ENCODE results near the gene SMPX.

The SMPX gene

GRCh38 chrX:21662761-21663160 is 95.2 kb downstream of the SMPX start:
- TF ChIP-seq POLR2AphosphoS5 (IDR thresholded peaks at IDR 0.05; ENCODE audit: borderline replicate concordance, low read depth, low read length), result no peak
- no peak for TF ChIP-seq EZH2 (IDR thresholded peaks at IDR 0.05)
- no peak for TF ChIP-seq FOXP2 (optimal IDR thresholded peaks at IDR 0.05; ENCODE audit: control extremely low read depth, extremely low read length, insufficient read depth)
- Histone ChIP-seq H3K27ac (no peak overlapping the region), H3K9ac (ENCODE audit: insufficient read length) (no peak overlapping the region), H3K9me3 (ENCODE audit: low read depth, low read length) (no peaks in the 10 kb centered on the region), H3K4me3 (no peak overlapping the region), H3K36me3 (ENCODE audit: insufficient read depth, low read length) (no peaks in the 10 kb centered on the region)
- no peak for DNase-seq (ENCODE audit: low read depth, low spot score)

- H3K9ac ChIP-seq (ENCODE audit: insufficient read length), result no peak overlapping the region
- no peak for DNase-seq (ENCODE audit: low read depth, low spot score)
- TF ChIP-seq POLR2AphosphoS5 (IDR thresholded peaks at IDR 0.05; ENCODE audit: borderline replicate concordance, low read depth, low read length), result no peak
- TF ChIP-seq EZH2 (IDR thresholded peaks at IDR 0.05), result no peak
- no peak for TF ChIP-seq FOXP2 (optimal IDR thresholded peaks at IDR 0.05; ENCODE audit: control extremely low read depth, extremely low read length, insufficient read depth)
- no peak overlapping the region for H3K27ac ChIP-seq
- H3K4me3 ChIP-seq, result no peak overlapping the region
- H3K9me3 ChIP-seq (ENCODE audit: low read depth, low read length), result no peaks in the 10 kb centered on the region
- no peaks in the 10 kb centered on the region for H3K36me3 ChIP-seq (ENCODE audit: insufficient read depth, low read length)
These were observed 96.6 kb downstream of the SMPX start for GRCh38 chrX:21661316-21661715.

GRCh38 chrX:21660156-21660555 is 97.8 kb downstream of the SMPX start:
- TF ChIP-seq FOXP2 (optimal IDR thresholded peaks at IDR 0.05; ENCODE audit: control extremely low read depth, extremely low read length, insufficient read depth), result no peak
- TF ChIP-seq EZH2 (IDR thresholded peaks at IDR 0.05), result no peak
- TF ChIP-seq POLR2AphosphoS5 (IDR thresholded peaks at IDR 0.05; ENCODE audit: borderline replicate concordance, low read depth, low read length), result no peak
- Histone ChIP-seq H3K4me3 (no peak overlapping the region), H3K9me3 (ENCODE audit: low read depth, low read length) (no peaks in the 10 kb centered on the region), H3K36me3 (ENCODE audit: insufficient read depth, low read length) (no peaks in the 10 kb centered on the region), H3K9ac (ENCODE audit: insufficient read length) (peak overlapping the region; percentile 20), H3K27ac (no peak overlapping the region)
- DNase-seq (ENCODE audit: low read depth, low spot score), result no peak

GRCh38 chrX:21659320-21659719 is 98.6 kb downstream of the SMPX start:
- Histone ChIP-seq H3K9ac (ENCODE audit: insufficient read length) (no peak overlapping the region), H3K36me3 (ENCODE audit: insufficient read depth, low read length) (no peaks in the 10 kb centered on the region), H3K4me3 (no peak overlapping the region), H3K9me3 (ENCODE audit: low read depth, low read length) (no peaks in the 10 kb centered on the region), H3K27ac (no peak overlapping the region)
- no peak for TF ChIP-seq FOXP2 (optimal IDR thresholded peaks at IDR 0.05; ENCODE audit: control extremely low read depth, extremely low read length, insufficient read depth)
- TF ChIP-seq EZH2 (IDR thresholded peaks at IDR 0.05), result no peak
- no peak for TF ChIP-seq POLR2AphosphoS5 (IDR thresholded peaks at IDR 0.05; ENCODE audit: borderline replicate concordance, low read depth, low read length)
- DNase-seq (ENCODE audit: low read depth, low spot score), result no peak

- TF ChIP-seq EZH2 (IDR thresholded peaks at IDR 0.05), result no peak
- TF ChIP-seq FOXP2 (optimal IDR thresholded peaks at IDR 0.05; ENCODE audit: control extremely low read depth, extremely low read length, insufficient read depth), result no peak
- TF ChIP-seq POLR2AphosphoS5 (IDR thresholded peaks at IDR 0.05; ENCODE audit: borderline replicate concordance, low read depth, low read length), result no peak
- Histone ChIP-seq H3K36me3 (ENCODE audit: insufficient read depth, low read length) (no peaks in the 10 kb centered on the region), H3K9ac (ENCODE audit: insufficient read length) (no peak overlapping the region), H3K9me3 (ENCODE audit: low read depth, low read length) (no peaks in the 10 kb centered on the region), H3K27ac (no peak overlapping the region), H3K4me3 (no peak overlapping the region)
- no peak for DNase-seq (ENCODE audit: low read depth, low spot score)
These were observed 99.2 kb downstream of the SMPX start for GRCh38 chrX:21658746-21659145.

GRCh38 chrX:21658152-21658737 is 99.7 kb downstream of the SMPX start, which contains the start of gene KLHL34:
Gene KLHL34 (minus strand): TSS chrX:21658330. CDS start chrX:21657788, 542 bp downstream.
- Histone ChIP-seq H3K36me3 (ENCODE audit: insufficient read depth, low read length) (no peaks in the 10 kb centered on the region), H3K9ac (ENCODE audit: insufficient read length) (no peak within 1 kb of the TSS), H3K4me3 (no peak within 1 kb of the TSS), H3K27ac (no peak within 1 kb of the TSS), H3K9me3 (ENCODE audit: low read depth, low read length) (no peaks in the 10 kb centered on the region)
- TF ChIP-seq EZH2 (IDR thresholded peaks at IDR 0.05) (no peak), FOXP2 (optimal IDR thresholded peaks at IDR 0.05; ENCODE audit: control extremely low read depth, extremely low read length, insufficient read depth) (no peak), POLR2AphosphoS5 (IDR thresholded peaks at IDR 0.05; ENCODE audit: borderline replicate concordance, low read depth, low read length) (no peak)
- DNase-seq (ENCODE audit: low read depth, low spot score), result no peak

GRCh38 chrX:21657318-21658151 is 100.4 kb downstream of the SMPX start:
- Histone ChIP-seq H3K4me3 (no peak overlapping the region), H3K36me3 (ENCODE audit: insufficient read depth, low read length) (no peaks in the 10 kb centered on the region), H3K9ac (ENCODE audit: insufficient read length) (no peak overlapping the region), H3K27ac (no peak overlapping the region), H3K9me3 (ENCODE audit: low read depth, low read length) (no peaks in the 10 kb centered on the region)
- no peak for DNase-seq (ENCODE audit: low read depth, low spot score)
- TF ChIP-seq EZH2 (IDR thresholded peaks at IDR 0.05), result no peak
- no peak for TF ChIP-seq FOXP2 (optimal IDR thresholded peaks at IDR 0.05; ENCODE audit: control extremely low read depth, extremely low read length, insufficient read depth)
- no peak for TF ChIP-seq POLR2AphosphoS5 (IDR thresholded peaks at IDR 0.05; ENCODE audit: borderline replicate concordance, low read depth, low read length)

GRCh38 chrX:21656587-21657317 is 101.2 kb downstream of the SMPX start:
- no peak overlapping the region for H3K27ac ChIP-seq
- no peak overlapping the region for H3K9ac ChIP-seq (ENCODE audit: insufficient read length)
- DNase-seq (ENCODE audit: low read depth, low spot score), result no peak
- no peaks in the 10 kb centered on the region for H3K9me3 ChIP-seq (ENCODE audit: low read depth, low read length)
- H3K36me3 ChIP-seq (ENCODE audit: insufficient read depth, low read length), result no peaks in the 10 kb centered on the region
- TF ChIP-seq FOXP2 (optimal IDR thresholded peaks at IDR 0.05; ENCODE audit: control extremely low read depth, extremely low read length, insufficient read depth) (no peak), EZH2 (IDR thresholded peaks at IDR 0.05) (no peak), POLR2AphosphoS5 (IDR thresholded peaks at IDR 0.05; ENCODE audit: borderline replicate concordance, low read depth, low read length) (no peak)
- H3K4me3 ChIP-seq, result no peak overlapping the region
